ENCODE results near the gene GAS7.

- TF ChIP-seq ELK4 (CRISPR knock-in tag; IDR thresholded peaks at IDR 0.05; ENCODE audit: borderline replicate concordance) (no peak), ZNF383 (CRISPR knock-in tag; IDR thresholded peaks at IDR 0.05; ENCODE audit: borderline replicate concordance) (no peak), ADNP (CRISPR knock-in tag; IDR thresholded peaks at IDR 0.05) (no peak)
These were observed 53.4 kb downstream of the GAS7 start for GRCh38 chr17:10144982-10145381.
